Progenitor cell of endocrine pancreas (in vitro differentiated cells): ENCODE measurements around the gene COX10. TPM values are rescaled to one million over a fixed set of nuclear protein-coding genes. Genes with fewer than 3 reads are reported as not detected.

Experiments used
- DNase-seq: peaks from one replicate; pipeline ENCODE4 v3.0.0; 2021; ENCODE audit warnings: low spot score; ENCODE audit not compliant: unreplicated experiment
- H3K27ac Mint-ChIP-seq: 2 replicates; pipeline ENCODE4 v1.8.0; 2021; ENCODE audit warnings: mild to moderate bottlenecking, moderate library complexity, mixed read lengths
- H3K27me3 Mint-ChIP-seq: 2 replicates; pipeline ENCODE4 v1.8.0; 2021; ENCODE audit warnings: mixed read lengths
- H3K36me3 Mint-ChIP-seq: 2 replicates; pipeline ENCODE4 v1.8.0; 2022; ENCODE audit warnings: mixed read lengths; ENCODE audit not compliant: insufficient read depth
- H3K4me1 Mint-ChIP-seq: 2 replicates; pipeline ENCODE4 v1.8.0; 2021; ENCODE audit warnings: low read depth, mixed read lengths
- H3K4me3 Mint-ChIP-seq: 2 replicates; pipeline ENCODE4 v1.8.0; 2021; ENCODE audit warnings: low read depth, mild to moderate bottlenecking, moderate library complexity, mixed read lengths
- H3K9me3 Mint-ChIP-seq: 2 replicates; pipeline ENCODE4 v1.8.0; 2021; ENCODE audit warnings: low read depth, mixed read lengths
- CTCF ChIP-seq: fragments of 200-600 bp; sonication (generic); IDR thresholded peaks from one replicate; pipeline ENCODE4 v1.5.0; 2021; ENCODE audit warnings: antibody characterized with exemption, mild to moderate bottlenecking; ENCODE audit not compliant: unreplicated experiment
- total RNA-seq: library from RNA; stranded (reverse); gene quantifications from 2 replicates; pipeline ENCODE4 v1.2.1, GENCODE V29; 2021

The COX10 gene
- total RNA-seq, 1 donor from 2014 or later, result 24.0 TPM

- Mint-ChIP-seq H3K27ac (no peak overlapping the region), H3K27me3 (no peaks in the 10 kb centered on the region), H3K9me3 (peaks cover 6% of the 10 kb centered on the region), H3K4me3 (no peak overlapping the region), H3K4me1 (peaks cover 5% of the 10 kb centered on the region), H3K36me3 (peaks cover 3% of the 10 kb centered on the region)
- no peak for DNase-seq
- TF ChIP-seq CTCF, result no peak
These were observed 49.6 kb downstream of the COX10 start for GRCh38 chr17:14118951-14119350.

GRCh38 chr17:14119546-14119945 is 50.2 kb downstream of the COX10 start:
- Mint-ChIP-seq H3K4me3 (no peak overlapping the region), H3K4me1 (peaks cover 10% of the 10 kb centered on the region)
- no peak for TF ChIP-seq CTCF

GRCh38 chr17:14121952-14122351 is 52.6 kb downstream of the COX10 start:
- Mint-ChIP-seq H3K36me3 (no peaks in the 10 kb centered on the region), H3K27ac (no peak overlapping the region), H3K4me3 (no peak overlapping the region), H3K4me1 (peaks cover 21% of the 10 kb centered on the region), H3K9me3 (no peaks in the 10 kb centered on the region), H3K27me3 (no peaks in the 10 kb centered on the region)
- no peak for DNase-seq
- TF ChIP-seq CTCF, result no peak

More at GRCh38 chr17:14119546-14119945, 50.2 kb downstream of the COX10 start:
- no peak overlapping the region for H3K27ac Mint-ChIP-seq
- no peaks in the 10 kb centered on the region for H3K27me3 Mint-ChIP-seq
- peaks cover 3% of the 10 kb centered on the region for H3K36me3 Mint-ChIP-seq
- peaks cover 6% of the 10 kb centered on the region for H3K9me3 Mint-ChIP-seq
- no peak for DNase-seq

- TF ChIP-seq CTCF, result no peak
- peaks cover 21% of the 10 kb centered on the region for H3K4me1 Mint-ChIP-seq
- no peaks in the 10 kb centered on the region for H3K36me3 Mint-ChIP-seq
- DNase-seq, result no peak
- H3K27ac Mint-ChIP-seq, result no peak overlapping the region
- no peak overlapping the region for H3K4me3 Mint-ChIP-seq
- no peaks in the 10 kb centered on the region for H3K27me3 Mint-ChIP-seq
- H3K9me3 Mint-ChIP-seq, result no peaks in the 10 kb centered on the region
These were observed 54.4 kb downstream of the COX10 start for GRCh38 chr17:14123619-14124278.

- no peak for TF ChIP-seq CTCF
- Mint-ChIP-seq H3K27me3 (no peaks in the 10 kb centered on the region), H3K27ac (no peak overlapping the region), H3K4me3 (no peak overlapping the region), H3K9me3 (no peaks in the 10 kb centered on the region), H3K4me1 (peaks cover 25% of the 10 kb centered on the region), H3K36me3 (no peaks in the 10 kb centered on the region)
- no peak for DNase-seq
These were observed 55.5 kb downstream of the COX10 start for GRCh38 chr17:14124854-14125253.
